ENCODE results near the gene SLX9.

DNA sequence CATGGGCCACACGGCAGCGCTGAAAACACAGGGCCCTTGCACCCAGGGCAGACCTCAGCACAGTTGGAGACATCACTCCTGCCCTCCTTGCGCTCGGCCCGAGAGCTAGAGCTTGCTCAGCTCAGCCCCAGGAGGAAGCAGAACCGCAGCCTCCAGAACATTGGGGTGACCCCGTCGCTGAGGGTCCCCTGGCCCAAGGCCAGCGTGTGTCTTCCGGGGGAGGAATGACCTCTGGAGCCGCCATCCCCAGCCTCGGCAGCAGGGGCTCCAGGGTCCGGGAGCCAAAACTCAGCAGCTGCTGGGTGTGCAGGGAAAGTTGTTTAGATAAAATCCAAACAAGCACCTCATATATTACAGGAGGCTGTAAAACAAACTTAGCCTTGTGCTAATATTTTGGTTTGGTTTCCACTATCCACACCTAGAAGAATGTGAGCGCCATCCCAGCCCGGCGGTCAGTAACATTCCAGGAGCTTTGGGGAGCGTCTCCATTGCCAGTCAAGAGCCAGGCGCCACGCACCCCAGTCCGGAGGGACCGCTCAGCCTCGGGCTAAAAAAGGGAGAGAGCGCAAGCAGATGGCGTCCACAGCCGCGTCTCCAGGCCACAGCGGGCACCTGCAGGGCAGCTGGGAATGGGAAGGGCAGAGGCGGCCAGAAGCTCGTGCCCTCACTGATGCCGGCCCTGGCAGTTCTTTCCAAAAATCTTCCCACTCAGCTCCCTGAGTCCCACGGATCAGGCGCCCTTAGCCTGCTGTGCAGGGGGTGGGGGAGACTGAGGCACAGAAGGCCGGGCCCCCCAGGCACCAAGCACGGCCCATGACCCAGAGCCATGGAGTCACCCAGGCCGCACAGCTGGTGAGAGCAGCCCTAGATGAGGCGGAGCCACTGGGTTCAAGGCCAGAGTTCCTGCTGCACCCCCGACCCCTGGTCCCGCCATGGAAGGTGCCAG is 52.0 kb downstream of the SLX9 start:
- TF ChIP-seq, protein P1, sequence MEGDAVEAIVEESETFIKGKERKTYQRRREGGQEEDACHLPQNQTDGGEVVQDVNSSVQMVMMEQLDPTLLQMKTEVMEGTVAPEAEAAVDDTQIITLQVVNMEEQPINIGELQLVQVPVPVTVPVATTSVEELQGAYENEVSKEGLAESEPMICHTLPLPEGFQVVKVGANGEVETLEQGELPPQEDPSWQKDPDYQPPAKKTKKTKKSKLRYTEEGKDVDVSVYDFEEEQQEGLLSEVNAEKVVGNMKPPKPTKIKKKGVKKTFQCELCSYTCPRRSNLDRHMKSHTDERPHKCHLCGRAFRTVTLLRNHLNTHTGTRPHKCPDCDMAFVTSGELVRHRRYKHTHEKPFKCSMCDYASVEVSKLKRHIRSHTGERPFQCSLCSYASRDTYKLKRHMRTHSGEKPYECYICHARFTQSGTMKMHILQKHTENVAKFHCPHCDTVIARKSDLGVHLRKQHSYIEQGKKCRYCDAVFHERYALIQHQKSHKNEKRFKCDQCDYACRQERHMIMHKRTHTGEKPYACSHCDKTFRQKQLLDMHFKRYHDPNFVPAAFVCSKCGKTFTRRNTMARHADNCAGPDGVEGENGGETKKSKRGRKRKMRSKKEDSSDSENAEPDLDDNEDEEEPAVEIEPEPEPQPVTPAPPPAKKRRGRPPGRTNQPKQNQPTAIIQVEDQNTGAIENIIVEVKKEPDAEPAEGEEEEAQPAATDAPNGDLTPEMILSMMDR (conservative IDR thresholded peaks at IDR 0.05; ENCODE audit: low read length): no peak
- TF ChIP-seq EZH2phosphoT487 (IDR thresholded peaks at IDR 0.05; ENCODE audit: borderline replicate concordance, low read depth, low read length): no peak
